ENCODE measurements around the gene PLCXD3. TPM values are rescaled to one million over a fixed set of nuclear protein-coding genes. Genes with fewer than 3 reads are reported as not detected.
"Not testable (repeated sequence)": the region's sequence is repeated elsewhere in the genome, so short reads cannot be mapped to it uniquely, and the experiment has no call there.

Gene PLCXD3
- total RNA-seq, 4 donors from 2014 or later, result 1.3 to 10.9 (median 2.5) TPM

- DNase-seq, result no peak
- Histone ChIP-seq H3K4me1 (no peaks in the 10 kb centered on the region), H3K9me3 (no peaks in the 10 kb centered on the region), H3K27me3 (no peaks in the 10 kb centered on the region), H3K4me3 (replicated peaks in 1 of 3) (no peak overlapping the region), H3K27ac (no peak overlapping the region), H3K36me3 (no peaks in the 10 kb centered on the region)
- intact Hi-C loops (cut with DNase I), result no loop called here
- TF ChIP-seq CTCF (IDR thresholded peaks at IDR 0.05), result no peak
- no peak for TF ChIP-seq POLR2A (IDR thresholded peaks at IDR 0.05)
Measured at GRCh38 chr5:41337216-41337615, 173.2 kb downstream of the PLCXD3 start.

- no peak for DNase-seq
- 79 to 82% methylated on average over 1 of the region's 1 CpG for WGBS, 2 donors
- no peaks in the 10 kb centered on the region for H3K4me1 ChIP-seq
- H3K36me3 ChIP-seq, result no peaks in the 10 kb centered on the region
- intact Hi-C loops (cut with DNase I), result no loop called here
- no peak overlapping the region for H3K4me3 ChIP-seq (replicated peaks in 1 of 3)
- H3K9me3 ChIP-seq, result no peaks in the 10 kb centered on the region
- no peak for TF ChIP-seq POLR2A (IDR thresholded peaks at IDR 0.05)
- TF ChIP-seq CTCF (IDR thresholded peaks at IDR 0.05), result no peak
- no peaks in the 10 kb centered on the region for H3K27me3 ChIP-seq
- no peak overlapping the region for H3K27ac ChIP-seq
Measured at GRCh38 chr5:41336471-41336870, 173.9 kb downstream of the PLCXD3 start.

GRCh38 chr5:41335596-41336181, 174.7 kb downstream of the PLCXD3 start:
- Histone ChIP-seq H3K27me3 (no peaks in the 10 kb centered on the region), H3K27ac (no peak overlapping the region), H3K9me3 (no peaks in the 10 kb centered on the region), H3K36me3 (no peaks in the 10 kb centered on the region), H3K4me3 (replicated peaks in 1 of 3) (no peak overlapping the region), H3K4me1 (no peaks in the 10 kb centered on the region)
- intact Hi-C loops (cut with DNase I), result no loop called here
- 68 to 75% methylated on average over 4 of the region's 4 CpGs for WGBS, 2 donors
- no peak for TF ChIP-seq POLR2A (IDR thresholded peaks at IDR 0.05)
- DNase-seq, result no peak

GRCh38 chr5:41334758-41335157, 175.6 kb downstream of the PLCXD3 start:
- Histone ChIP-seq H3K27me3 (no peaks in the 10 kb centered on the region), H3K4me1 (no peaks in the 10 kb centered on the region), H3K4me3 (replicated peaks in 1 of 3) (no peak overlapping the region), H3K27ac (no peak overlapping the region), H3K9me3 (no peaks in the 10 kb centered on the region), H3K36me3 (no peaks in the 10 kb centered on the region)
- no peak for TF ChIP-seq CTCF (IDR thresholded peaks at IDR 0.05)
- TF ChIP-seq POLR2A (IDR thresholded peaks at IDR 0.05), result no peak
- intact Hi-C loops (cut with DNase I), result no loop called here
- WGBS, 2 donors, result 21 to 33% methylated on average over 5 of the region's 5 CpGs
- no peak for DNase-seq

- intact Hi-C loops (cut with DNase I), result no loop called here
- DNase-seq, result no peak
- Histone ChIP-seq H3K4me1 (no peaks in the 10 kb centered on the region), H3K27me3 (no peaks in the 10 kb centered on the region), H3K4me3 (replicated peaks in 1 of 3) (no peak overlapping the region), H3K9me3 (no peaks in the 10 kb centered on the region), H3K36me3 (no peaks in the 10 kb centered on the region), H3K27ac (no peak overlapping the region)
- 25% methylated on average over 1 of the region's 1 CpG for WGBS, 2 donors
- no peak for TF ChIP-seq POLR2A (IDR thresholded peaks at IDR 0.05)
- no peak for TF ChIP-seq CTCF (IDR thresholded peaks at IDR 0.05)
Measured at GRCh38 chr5:41334221-41334620, 176.2 kb downstream of the PLCXD3 start.

- 72 to 79% methylated on average over 2 of the region's 2 CpGs for WGBS, 2 donors
- no peak overlapping the region for H3K27ac ChIP-seq
- no peaks in the 10 kb centered on the region for H3K9me3 ChIP-seq
Measured at GRCh38 chr5:41325074-41325473, 185.3 kb downstream of the PLCXD3 start.

GRCh38 chr5:41322826-41323225, 187.6 kb downstream of the PLCXD3 start:
- H3K36me3 ChIP-seq; intact Hi-C loops (cut with DNase I); H3K27ac ChIP-seq; H3K9me3 ChIP-seq; H3K27me3 ChIP-seq; H3K4me3 ChIP-seq (replicated peaks in 1 of 3); DNase-seq; H3K4me1 ChIP-seq: not testable (repeated sequence)
- 87 to 88% methylated on average over 3 of the region's 3 CpGs for WGBS, 2 donors

More at GRCh38 chr5:41325074-41325473, 185.3 kb downstream of the PLCXD3 start:
- no peak for TF ChIP-seq CTCF (IDR thresholded peaks at IDR 0.05)
- no peak for TF ChIP-seq POLR2A (IDR thresholded peaks at IDR 0.05)
- DNase-seq, result no peak
- Histone ChIP-seq H3K36me3 (no peaks in the 10 kb centered on the region), H3K4me1 (no peaks in the 10 kb centered on the region), H3K27me3 (no peaks in the 10 kb centered on the region), H3K4me3 (replicated peaks in 1 of 3) (no peak overlapping the region)
- intact Hi-C loops (cut with DNase I), result no loop called here
